Spleen (tissue), 7 donors: Measurements from ENCODE around the gene PTPRN2.

Source experiments
- CTCF ChIP-seq, 11 experiments: fragments of 200-600 bp in 7 of 11; fragments of 450-650 bp in 4 of 11; sonication (generic) in 4 of 11; IDR thresholded peaks in 8 of 11; conservative IDR thresholded peaks in 3 of 11; 1 replicate in 7 of 11; 2 replicates in 4 of 11; pipeline versions ENCODE4 v1.4.0 to v1.8.0; 2016 to 2021; ENCODE audit warnings: antibody characterized with exemption in 11 of 11, inconsistent platforms in 4 of 11, mild to moderate bottlenecking in 1 of 11
- POLR2AphosphoS5 ChIP-seq, 3 donors: sonication (generic); formaldehyde crosslinking; IDR thresholded peaks; one replicate each; pipeline ENCODE4 v1.5.1; 2017; ENCODE audit warnings: antibody characterized with exemption in 3 of 3
- donor health status: DM: no; HTN: no; CAD: no; lungs with moderate emphysema.
- donor health status: DM: no; HTN: no; CAD: no.
- donor health status: DM: no; HTN: no; CAD: no.

- TF ChIP-seq POLR2AphosphoS5 (IDR thresholded peaks at IDR 0.05) (no peak), CTCF (IDR thresholded peaks at IDR 0.05 in 8 of 11, conservative IDR thresholded peaks at IDR 0.05 in 3 of 11) (no peak)
Observed at GRCh38 chr7:157874870-157875229, 712.8 kb downstream of the PTPRN2 start.
